Coronary artery (tissue), 2 donors: ENCODE results near the gene SHMT1.
"Not testable (repeated sequence)": the region's sequence is repeated elsewhere in the genome, so short reads cannot be mapped to it uniquely, and the experiment has no call there.

Experiments used
- DNase-seq: peaks from one replicate; pipeline ENCODE4 v3.0.0-alpha.2; 2017; ENCODE audit warnings: low spot score
- H3K27ac ChIP-seq, 2 donors: fragments of 200-600 bp; sonication (generic); one replicate each; pipeline ENCODE4 v1.5.1; 2016 to 2019
- H3K4me3 ChIP-seq: fragments of 200-600 bp; sonication (generic); 2 replicates; pipeline ENCODE4 v1.5.1; 2016; ENCODE audit warnings: mild to moderate bottlenecking, moderate library complexity
- CTCF ChIP-seq: fragments of 200-600 bp; sonication (generic); IDR thresholded peaks from one replicate; pipeline ENCODE4 v1.5.1; 2019; ENCODE audit warnings: antibody characterized with exemption

The SHMT1 gene

DNA sequence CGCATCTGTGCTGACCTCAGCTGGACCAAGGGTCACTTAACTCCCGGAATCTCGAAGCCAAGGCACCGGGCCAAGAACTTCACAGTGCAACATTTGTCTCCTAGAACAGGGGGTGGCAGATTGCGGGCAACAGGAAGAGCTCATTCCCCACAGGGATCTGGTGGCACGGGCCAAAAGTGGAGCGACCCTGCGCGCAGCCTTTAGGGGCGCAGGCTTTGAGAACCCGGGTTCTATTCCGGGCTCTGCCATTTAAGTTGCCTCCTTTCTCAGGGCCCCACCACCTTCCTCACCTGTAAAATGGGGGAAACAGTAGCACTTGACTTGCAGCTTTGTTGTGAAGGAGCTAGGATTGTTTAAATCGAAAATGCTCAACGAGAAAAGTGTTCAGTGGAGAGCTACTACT is 651 bp downstream of the SHMT1 start:
- DNase-seq: no peak

DNA sequence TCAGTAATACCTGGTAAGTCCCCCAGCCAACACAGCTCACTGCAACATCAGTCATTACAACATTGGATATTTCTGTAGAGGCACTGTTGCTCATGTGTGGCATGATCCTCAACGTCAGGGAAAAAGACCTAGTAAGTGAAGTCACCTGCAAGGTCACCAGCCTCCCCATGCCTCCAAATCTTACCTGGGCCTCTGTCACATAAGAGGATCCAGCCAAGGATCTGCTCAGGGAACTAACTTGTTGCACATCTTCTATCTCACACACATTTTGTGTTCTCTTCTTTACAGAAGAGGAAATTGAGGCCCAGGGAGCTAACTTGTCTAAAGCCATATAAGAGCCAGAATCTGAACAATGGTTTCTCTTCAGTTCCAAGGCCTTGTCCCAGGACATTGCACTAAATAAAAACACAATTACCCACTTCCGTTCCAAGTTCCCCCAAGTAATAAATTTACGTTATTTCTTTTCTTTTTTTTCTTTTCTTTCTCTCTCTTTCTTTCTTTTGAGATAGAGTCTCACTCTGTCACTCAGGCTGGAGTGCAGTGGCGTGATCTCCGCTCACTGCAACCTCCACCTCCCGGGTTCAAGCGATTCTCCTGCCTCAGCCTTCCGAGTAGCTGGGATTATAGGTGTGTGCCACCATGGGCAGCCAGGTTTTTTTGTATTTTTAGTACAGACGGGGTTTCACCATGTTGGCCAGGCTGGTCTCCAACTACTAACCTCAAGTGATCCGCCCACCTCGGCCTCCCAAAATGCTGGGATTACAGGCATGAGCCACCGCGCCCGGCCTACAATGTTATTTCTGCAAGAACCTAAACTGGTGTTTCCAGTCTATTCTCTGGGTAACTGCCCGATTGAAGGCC is 1.3 kb downstream of the SHMT1 start:
- no peak for DNase-seq
- Histone ChIP-seq H3K27ac (peak overlapping the region; percentile 40 to 87), H3K4me3 (peak overlapping the region; percentile 97)
- no peak for TF ChIP-seq CTCF

More for the DNA sequence above, 651 bp downstream of the SHMT1 start:
- TF ChIP-seq CTCF: no peak
- Histone ChIP-seq H3K4me3 (peak overlapping the region; percentile 97), H3K27ac (peak overlapping the region; percentile 40 to 87)

GRCh38 chr17:18360518-18360917 is 2.8 kb downstream of the SHMT1 start:
- Histone ChIP-seq H3K27ac (no peak overlapping the region), H3K4me3 (no peak overlapping the region)
- no peak for TF ChIP-seq CTCF
- DNase-seq: no peak

DNA sequence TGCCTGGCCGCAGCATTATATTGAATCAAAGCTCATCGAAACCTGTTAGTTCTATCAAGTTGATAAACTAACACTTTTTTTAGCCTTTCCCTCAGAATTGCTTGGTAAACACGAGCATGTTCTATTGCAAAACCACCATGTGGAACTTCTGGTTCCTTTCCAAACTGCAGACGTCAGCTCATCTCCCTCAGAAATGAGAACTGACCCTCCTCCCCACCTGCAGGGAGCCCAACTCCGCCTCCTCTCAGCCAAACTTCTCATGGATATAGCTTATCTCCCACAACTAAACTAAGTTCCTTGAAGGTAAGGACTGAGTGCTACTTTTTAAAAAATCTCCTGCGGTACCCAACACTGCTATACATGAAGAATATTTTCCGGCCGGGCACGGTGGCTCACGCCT is 6.7 kb downstream of the SHMT1 start:
- Histone ChIP-seq H3K27ac (peak overlapping the region in 1 of 2 donors; percentile 62), H3K4me3 (no peak overlapping the region)
- DNase-seq: no peak
- TF ChIP-seq CTCF: no peak

DNA sequence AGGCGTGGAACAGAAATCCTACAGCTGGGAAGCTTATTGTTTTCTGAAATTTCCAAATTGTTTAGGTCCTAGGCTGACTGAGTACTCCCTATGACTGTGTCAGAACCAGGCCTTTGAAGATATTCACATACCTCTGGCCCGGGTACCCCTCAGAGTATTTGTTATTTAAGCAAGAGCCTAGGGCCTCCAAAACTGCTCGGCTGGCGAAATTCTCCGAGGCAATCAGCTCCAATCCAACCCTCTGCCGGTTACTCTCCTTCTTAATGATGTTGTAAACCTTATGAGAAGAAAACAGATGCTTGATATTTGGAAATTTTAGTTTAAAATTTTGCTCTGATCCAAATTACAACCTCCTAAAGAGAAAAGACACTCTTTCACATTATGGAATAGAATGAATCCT is 9.8 kb downstream of the SHMT1 start:
- Histone ChIP-seq H3K4me3 (no peak overlapping the region), H3K27ac (no peak overlapping the region)
- no peak for DNase-seq
- no peak for TF ChIP-seq CTCF

GRCh38 chr17:18344021-18344420 is 19.3 kb downstream of the SHMT1 start:
- H3K4me3 ChIP-seq: no peak overlapping the region
- no peak for TF ChIP-seq CTCF
- DNase-seq: no peak

GRCh38 chr17:18339933-18340332 is 23.4 kb downstream of the SHMT1 start:
- TF ChIP-seq CTCF: no peak
- no peak for DNase-seq

More at GRCh38 chr17:18344021-18344420, 19.3 kb downstream of the SHMT1 start:
- no peak overlapping the region for H3K27ac ChIP-seq

GRCh38 chr17:18338158-18338557 is 25.2 kb downstream of the SHMT1 start:
- not testable (repeated sequence) for DNase-seq, H3K4me3 ChIP-seq, H3K27ac ChIP-seq

More at GRCh38 chr17:18339933-18340332, 23.4 kb downstream of the SHMT1 start:
- H3K27ac ChIP-seq: no peak overlapping the region
- H3K4me3 ChIP-seq: no peak overlapping the region
